Spleen (tissue), 11 donors: ENCODE measurements around the gene ONECUT2. TPM values are rescaled to one million over a fixed set of nuclear protein-coding genes. Genes with fewer than 3 reads are reported as not detected.

Experiments used
- DNase-seq: peaks from one replicate; pipeline ENCODE4 v3.0.0-alpha.2; 2020
- H3K27ac ChIP-seq, 8 donors: fragments of 200-600 bp; sonication (generic) in 7 of 8; 1 replicate in 4 of 8; 2 replicates in 4 of 8; pipeline versions ENCODE4 v1.5.0 to v1.8.0; 2016 to 2021; ENCODE audit warnings: inconsistent platforms in 4 of 8, mild to moderate bottlenecking in 4 of 8, moderate library complexity in 1 of 8
- H3K27me3 ChIP-seq, 7 donors: fragments of 200-600 bp; sonication (generic) in 6 of 7; replicated peaks in 1 of 7; 1 replicate in 4 of 7; 2 replicates in 3 of 7; pipeline versions ENCODE4 v1.5.0 to v1.8.0; 2016 to 2021; ENCODE audit warnings: inconsistent platforms in 3 of 7, mild to moderate bottlenecking in 1 of 7
- H3K36me3 ChIP-seq, 6 donors: fragments of 200-600 bp; sonication (generic) in 5 of 6; 1 replicate in 4 of 6; 2 replicates in 2 of 6; pipeline versions ENCODE4 v1.5.0 to v1.8.0; 2016 to 2021; ENCODE audit warnings: inconsistent platforms in 2 of 6
- H3K4me1 ChIP-seq, 6 donors: fragments of 200-600 bp; sonication (generic) in 5 of 6; 1 replicate in 3 of 6; 2 replicates in 3 of 6; pipeline versions ENCODE4 v1.5.0 to v1.8.0; 2016 to 2021; ENCODE audit warnings: inconsistent platforms in 3 of 6
- H3K4me3 ChIP-seq, 8 donors: fragments of 200-600 bp; sonication (generic) in 7 of 8; 1 replicate in 4 of 8; 2 replicates in 4 of 8; pipeline versions ENCODE4 v1.5.0 to v1.8.0; 2016 to 2021; ENCODE audit warnings: inconsistent platforms in 4 of 8, mild to moderate bottlenecking in 4 of 8, moderate library complexity in 2 of 8
- H3K9me3 ChIP-seq, 8 donors: fragments of 200-600 bp; sonication (generic) in 7 of 8; 1 replicate in 4 of 8; 2 replicates in 4 of 8; pipeline versions ENCODE4 v1.5.0 to v1.8.0; 2016 to 2021; ENCODE audit warnings: inconsistent platforms in 4 of 8
- CTCF ChIP-seq, 11 experiments: fragments of 200-600 bp in 7 of 11; fragments of 450-650 bp in 4 of 11; sonication (generic) in 4 of 11; IDR thresholded peaks in 8 of 11; conservative IDR thresholded peaks in 3 of 11; 1 replicate in 7 of 11; 2 replicates in 4 of 11; pipeline versions ENCODE4 v1.4.0 to v1.8.0; 2016 to 2021; ENCODE audit warnings: antibody characterized with exemption in 11 of 11, inconsistent platforms in 4 of 11, mild to moderate bottlenecking in 1 of 11
- POLR2A ChIP-seq, 3 donors: fragments of 450-650 bp; IDR thresholded peaks; one replicate each; pipeline ENCODE4 v1.5.1; 2017; ENCODE audit warnings: antibody characterized with exemption in 3 of 3, mild to moderate bottlenecking in 1 of 3
- POLR2AphosphoS5 ChIP-seq, 3 donors: sonication (generic); formaldehyde crosslinking; IDR thresholded peaks; one replicate each; pipeline ENCODE4 v1.5.1; 2017; ENCODE audit warnings: antibody characterized with exemption in 3 of 3
- WGBS, 5 donors: extraction: QIAGEN DNeasy Blood & Tissue Kit in 3 of 5; methylation state at CpG; one replicate each; pipeline versions ENCODE4 v1.1.5 to v1.1.7; 2013 to 2018; 5-methylcytosine and 5-hydroxymethylcytosine counted together
- intact Hi-C: fragments of 100-400 bp; cut with DNase I; formaldehyde crosslinking; loops from one replicate; pipeline ENCODE4 v1.15.0; 2023; ENCODE audit warnings: low total_unique reads
- polyA plus RNA-seq, 3 donors: library from polyadenylated mRNA; stranded (reverse); fragments of 200-250 nt; gene quantifications; one replicate each; pipeline ENCODE4 v1.2.1, GENCODE V29; 2013
- total RNA-seq, 7 donors: library from RNA; depleted of rRNA in 3 of 7; stranded (reverse); fragments of >200 nt in 3 of 7; fragmentation: NEBNext Ultra II Directional in 4 of 7; extraction: Animal tissue kit (Norgen Biotek cat#: 25700) in 4 of 7; gene quantifications; one replicate each; pipeline versions ENCODE4 v1.1.0 to v1.2.1, GENCODE V29; 2016 to 2021
- donor health status: healthy with polysubstance abuse.
- donor health status: DM: no; HTN: no; CAD: no; lungs with moderate emphysema.
- donor health status: DM: no; HTN: no; CAD: no.
- donor health status: Bipolar disorder and iron deficiency.
- donor health status: healthy.
- donor health status: DM: no; HTN: no; CAD: no.
- donor health status: DM: yes; HTN: yes; CAD: no.

ONECUT2 gene
- total and polyA plus RNA-seq, 10 donors, result under 0.01 to 0.03 (median 0.03) TPM; not detected in 7

GRCh38 chr18:57455576-57456129 lies 20.5 kb downstream of the ONECUT2 start:
- Histone ChIP-seq H3K27me3 (peaks cover 0 to 53% (median 6%) of the 10 kb centered on the region in 7 donors), H3K36me3 (no peaks in the 10 kb centered on the region), H3K27ac (no peak overlapping the region), H3K4me1 (no peaks in the 10 kb centered on the region), H3K4me3 (no peak overlapping the region), H3K9me3 (peaks cover 0 to 5% (median 0%) of the 10 kb centered on the region in 8 donors)
- no peak for DNase-seq
- WGBS, 5 donors, result 39 to 61% (median 49%) methylated on average over 5 of the region's 5 CpGs
- TF ChIP-seq CTCF (IDR thresholded peaks at IDR 0.05 in 8 of 11, conservative IDR thresholded peaks at IDR 0.05 in 3 of 11) (no peak), POLR2A (IDR thresholded peaks at IDR 0.05) (no peak), POLR2AphosphoS5 (IDR thresholded peaks at IDR 0.05) (no peak)
- intact Hi-C loops, result no loop called here

- no peak for TF ChIP-seq POLR2A (IDR thresholded peaks at IDR 0.05)
- no peak for TF ChIP-seq POLR2AphosphoS5 (IDR thresholded peaks at IDR 0.05)
- TF ChIP-seq CTCF (IDR thresholded peaks at IDR 0.05 in 8 of 11, conservative IDR thresholded peaks at IDR 0.05 in 3 of 11), result no peak
- H3K4me1 ChIP-seq, result no peaks in the 10 kb centered on the region
- H3K4me3 ChIP-seq, result no peak overlapping the region
- WGBS, 5 donors, result 86 to 97% (median 94%) methylated on average over 2 to 3 of the region's 3 CpGs
- DNase-seq, result no peak
- H3K27ac ChIP-seq, result no peak overlapping the region
- H3K27me3 ChIP-seq, result peaks cover 0 to 17% (median 0%) of the 10 kb centered on the region in 7 donors
- H3K9me3 ChIP-seq, result peaks cover 0 to 7% (median 0%) of the 10 kb centered on the region in 8 donors
- H3K36me3 ChIP-seq, result no peaks in the 10 kb centered on the region
- intact Hi-C loops, result no loop called here
Measured at GRCh38 chr18:57461652-57462269, 26.6 kb downstream of the ONECUT2 start.

GRCh38 chr18:57466307-57466706 lies 31.1 kb downstream of the ONECUT2 start:
- peaks cover 0 to 16% (median 0%) of the 10 kb centered on the region in 7 donors for H3K27me3 ChIP-seq
- DNase-seq, result no peak
- no peak overlapping the region for H3K27ac ChIP-seq
- peaks cover 0 to 5% (median 0%) of the 10 kb centered on the region in 8 donors for H3K9me3 ChIP-seq
- intact Hi-C loops, result no loop called here
- TF ChIP-seq POLR2A (IDR thresholded peaks at IDR 0.05), result no peak
- TF ChIP-seq POLR2AphosphoS5 (IDR thresholded peaks at IDR 0.05), result no peak
- no peaks in the 10 kb centered on the region for H3K4me1 ChIP-seq
- H3K36me3 ChIP-seq, result no peaks in the 10 kb centered on the region
- no peak overlapping the region for H3K4me3 ChIP-seq
- WGBS, 5 donors, result 47 to 77% (median 66%) methylated on average over 2 of the region's 2 CpGs

- no peak for DNase-seq
- WGBS, 5 donors, result 40 to 52% (median 43%) methylated on average over 10 of the region's 10 CpGs
- no peak for TF ChIP-seq POLR2A (IDR thresholded peaks at IDR 0.05)
- no peak for TF ChIP-seq CTCF (IDR thresholded peaks at IDR 0.05 in 8 of 11, conservative IDR thresholded peaks at IDR 0.05 in 3 of 11)
- no peak for TF ChIP-seq POLR2AphosphoS5 (IDR thresholded peaks at IDR 0.05)
- no peak overlapping the region for H3K27ac ChIP-seq
- H3K4me3 ChIP-seq, result no peak overlapping the region
- H3K36me3 ChIP-seq, result no peaks in the 10 kb centered on the region
- intact Hi-C loops, result no loop called here
- H3K9me3 ChIP-seq, result no peaks in the 10 kb centered on the region
- H3K4me1 ChIP-seq, result no peaks in the 10 kb centered on the region
- peaks cover 0 to 17% (median 0%) of the 10 kb centered on the region in 7 donors for H3K27me3 ChIP-seq
Measured at GRCh38 chr18:57466745-57467409, 31.7 kb downstream of the ONECUT2 start.
